8988T (cell line): ENCODE data around the gene ZNF600.
"Not testable (repeated sequence)": the region's sequence is repeated elsewhere in the genome, so short reads cannot be mapped to it uniquely, and the experiment has no call there.

Source experiments
- DNase-seq: peaks from one replicate; pipeline ENCODE4 v3.0.0; 2011

The ZNF600 gene

GRCh38 chr19:52741371-52741770, 45.2 kb downstream of the ZNF600 start:
- not testable (repeated sequence) for DNase-seq

- no peak for DNase-seq
Observed at GRCh38 chr19:52739576-52739975, 47.0 kb downstream of the ZNF600 start.

- DNase-seq = peak; percentile 33
Observed at GRCh38 chr19:52735734-52736133, 50.9 kb downstream of the ZNF600 start.

DNA sequence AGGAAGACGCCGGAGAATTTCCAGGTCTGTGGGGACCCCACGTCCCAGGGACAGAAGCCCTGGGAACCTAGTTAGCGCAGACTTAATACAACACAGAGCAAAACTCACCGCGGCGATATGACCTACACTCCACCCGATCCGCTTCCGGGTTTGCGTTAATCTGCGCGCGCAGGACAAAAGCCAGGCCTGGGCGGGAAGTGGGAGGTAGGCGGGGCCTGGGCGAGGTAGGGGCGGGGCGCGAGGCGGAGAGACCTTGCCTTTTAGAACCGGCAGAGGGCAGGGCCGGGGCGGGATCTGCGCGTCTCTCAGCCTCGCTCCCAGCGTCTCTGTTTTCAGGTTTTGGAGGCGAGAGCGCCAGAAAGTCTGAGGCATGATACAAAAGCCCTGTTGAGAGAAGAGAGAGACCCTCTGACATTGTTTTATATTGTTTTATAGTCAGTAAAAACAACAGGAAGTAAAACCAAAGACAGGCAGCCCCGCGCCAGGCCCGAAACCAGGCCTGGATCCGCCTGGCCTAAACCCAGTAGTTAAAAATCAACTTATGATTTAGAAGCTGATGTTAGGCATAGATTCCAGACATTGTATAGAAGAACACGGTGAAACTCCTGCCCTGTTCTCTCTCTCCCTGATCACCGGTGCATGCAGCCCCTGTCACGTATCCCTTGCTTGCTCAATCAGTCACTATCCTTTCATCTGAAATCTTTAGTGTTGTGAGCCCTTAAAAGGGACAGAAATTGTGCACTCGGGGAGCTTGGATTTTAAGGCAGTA, 51.5 kb downstream of the ZNF600 start, which contains the start of gene ZNF611:
TSS of gene ZNF611 (minus strand) at position 152 of the 769 bp plus-strand sequence. CDS start 19,150 bp downstream, outside the sequence.
- peak; percentile 46 for DNase-seq

DNA sequence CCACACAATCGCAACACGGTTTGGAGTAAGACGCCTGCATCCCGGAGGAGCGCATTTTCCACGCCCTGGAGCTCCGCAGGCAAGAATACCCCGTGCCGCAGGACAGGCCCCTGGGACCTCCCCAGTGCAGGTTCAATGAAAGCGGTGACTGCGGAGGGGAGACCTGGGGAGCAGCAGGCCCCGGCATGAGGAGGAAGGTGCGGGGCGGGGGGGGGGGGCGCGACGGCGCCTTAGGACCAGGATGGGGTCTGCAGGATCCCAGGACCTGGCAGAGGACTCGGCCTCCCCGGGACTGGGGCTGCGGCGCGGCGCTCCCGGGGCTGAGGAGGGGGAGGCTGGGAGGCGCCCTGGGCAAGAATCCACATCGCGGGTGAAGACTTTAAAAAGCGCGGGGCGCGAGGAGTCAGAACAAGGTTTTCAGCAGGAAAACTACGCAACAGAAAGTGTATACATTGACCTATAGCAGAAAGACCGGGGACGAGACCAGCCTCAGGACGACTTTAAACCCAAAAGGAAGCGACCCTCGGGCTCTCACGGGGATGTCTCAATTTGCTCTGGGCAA, 52.2 kb downstream of the ZNF600 start:
- no peak for DNase-seq

DNA sequence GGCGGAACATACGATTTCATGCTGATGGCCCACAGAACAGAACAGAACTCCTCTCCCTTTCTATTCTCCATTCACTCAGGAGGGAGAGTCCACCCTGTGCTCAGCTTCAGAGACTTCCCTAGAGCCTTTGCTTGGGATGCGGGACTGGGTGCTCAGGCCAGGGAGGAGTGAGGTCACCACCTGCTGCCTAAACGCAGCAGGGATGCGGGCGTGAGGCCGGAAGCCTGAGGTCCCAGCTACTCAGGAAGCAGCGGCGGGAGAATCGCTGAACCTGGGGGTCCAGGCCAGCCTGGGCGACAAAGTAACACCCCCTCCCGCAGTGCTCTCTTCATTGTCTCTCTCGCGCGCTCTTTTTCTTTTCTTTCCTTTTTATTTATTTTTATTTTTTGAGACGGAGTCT, 60.5 kb downstream of the ZNF600 start:
- not testable (repeated sequence) for DNase-seq

DNA sequence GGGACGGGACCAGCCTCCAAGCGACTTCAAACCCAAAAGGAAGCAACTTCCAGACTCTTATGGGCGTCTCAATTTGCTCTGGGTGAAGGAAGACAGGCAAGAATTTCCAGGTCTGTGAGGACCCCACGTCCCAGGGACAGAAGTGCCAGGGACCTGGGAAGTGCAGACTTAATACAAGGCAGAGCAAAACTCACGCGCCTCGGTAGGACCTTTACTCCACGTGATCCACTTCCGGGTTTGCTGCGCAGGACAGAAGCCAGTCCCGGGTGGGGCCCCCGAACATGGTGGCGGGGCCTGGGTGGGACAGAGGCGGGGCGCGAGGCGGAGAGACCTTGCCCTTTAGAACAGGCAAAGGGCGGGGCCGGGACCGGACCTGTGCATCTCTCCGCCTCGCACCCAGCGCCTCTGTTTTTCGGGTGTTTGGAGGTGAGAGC, 61.0 kb downstream of the ZNF600 start:
- no peak for DNase-seq

DNA sequence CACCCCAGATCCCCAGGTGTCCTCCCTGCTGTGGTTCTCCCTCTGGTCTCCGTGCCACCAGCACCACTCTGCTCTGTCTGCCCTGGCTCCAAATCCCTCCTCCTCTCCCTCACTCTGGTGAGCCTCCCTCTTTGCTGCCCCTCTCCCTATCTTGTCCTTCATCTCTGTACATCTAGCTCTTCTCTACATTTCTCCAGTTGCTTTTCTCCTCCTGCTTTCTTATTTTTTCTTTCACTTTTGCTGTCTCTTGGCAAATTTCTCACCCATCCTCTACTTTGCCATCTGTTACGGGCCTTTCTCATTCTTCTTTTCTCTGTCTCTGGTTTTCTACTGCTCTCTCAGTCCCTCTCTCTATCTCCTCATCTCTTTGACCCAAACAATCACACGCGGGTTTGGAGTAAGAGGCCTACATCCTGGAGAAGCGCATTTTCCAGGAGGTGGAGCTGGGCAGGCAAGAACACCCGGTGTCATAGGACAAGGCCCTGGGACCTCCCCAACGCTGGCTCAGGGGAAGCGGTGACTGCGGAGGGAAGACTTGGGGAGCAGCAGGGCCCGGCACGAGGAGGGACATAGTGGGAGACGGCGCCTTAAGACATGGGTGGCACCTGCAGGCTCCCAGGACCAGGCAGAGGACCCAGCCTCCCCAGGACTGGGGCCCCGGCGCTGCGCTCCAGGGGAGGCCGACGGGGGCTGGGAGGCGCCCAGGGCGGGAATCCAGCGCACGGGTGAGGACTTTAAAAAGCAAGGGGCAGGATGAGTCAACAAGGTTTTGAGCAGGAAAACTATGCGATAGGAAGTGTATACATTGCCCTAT, 61.7 kb downstream of the ZNF600 start:
- DNase-seq = no peak

- DNase-seq = not testable (repeated sequence)
Observed at GRCh38 chr19:52723907-52724598, 62.5 kb downstream of the ZNF600 start.

GRCh38 chr19:52722062-52723003, 64.3 kb downstream of the ZNF600 start:
- DNase-seq = peak; percentile 23

- DNase-seq = not testable (repeated sequence)
Observed at GRCh38 chr19:52720541-52720940, 66.0 kb downstream of the ZNF600 start.

DNA sequence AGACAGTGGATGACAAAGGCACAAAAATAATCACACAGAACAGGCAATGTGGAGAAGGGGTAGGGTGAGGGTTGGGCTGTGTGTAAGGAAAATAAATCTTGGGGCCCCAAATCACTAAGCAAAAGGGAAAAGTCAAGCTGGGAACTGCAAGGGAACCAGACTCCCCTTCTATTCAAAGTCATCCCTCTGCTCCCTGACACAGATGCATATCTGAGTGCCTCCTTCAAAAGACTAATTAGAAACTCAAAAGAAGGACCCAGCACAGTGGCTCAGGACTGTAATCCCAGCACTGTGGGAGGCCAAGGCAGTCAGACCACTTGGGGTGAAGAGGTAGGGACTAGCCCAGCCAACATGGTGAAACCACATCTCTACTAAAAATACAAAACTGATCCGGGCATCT, 70.1 kb downstream of the ZNF600 start:
- no peak for DNase-seq

- not testable (repeated sequence) for DNase-seq
Observed at GRCh38 chr19:52715902-52716301, 70.7 kb downstream of the ZNF600 start.

GRCh38 chr19:52715330-52715729, 71.3 kb downstream of the ZNF600 start:
- not testable (repeated sequence) for DNase-seq
